ENCODE measurements around the gene INKA1. TPM values are rescaled to one million over a fixed set of nuclear protein-coding genes. Genes with fewer than 3 reads are reported as not detected.
"Not testable (repeated sequence)": the region's sequence is repeated elsewhere in the genome, so short reads cannot be mapped to it uniquely, and the experiment has no call there.

INKA1 gene
- total RNA-seq, 1 experiment from 2014 or later, result 0.81 TPM

GRCh38 chr3:49804141-49805041 lies 1.3 kb downstream of the INKA1 start:
- in situ Hi-C loops (cut with HindIII; ENCODE audit: low pct_unique_long_range_greater_than_20kb, low sequenced_read_pairs), result no loop called here
- no peak for DNase-seq (ENCODE audit: low read depth)

- in situ Hi-C loops (cut with HindIII; ENCODE audit: low pct_unique_long_range_greater_than_20kb, low sequenced_read_pairs), result no loop called here
- DNase-seq (ENCODE audit: low read depth), result no peak
These were observed 2.3 kb downstream of the INKA1 start for GRCh38 chr3:49805367-49805782.

DNA sequence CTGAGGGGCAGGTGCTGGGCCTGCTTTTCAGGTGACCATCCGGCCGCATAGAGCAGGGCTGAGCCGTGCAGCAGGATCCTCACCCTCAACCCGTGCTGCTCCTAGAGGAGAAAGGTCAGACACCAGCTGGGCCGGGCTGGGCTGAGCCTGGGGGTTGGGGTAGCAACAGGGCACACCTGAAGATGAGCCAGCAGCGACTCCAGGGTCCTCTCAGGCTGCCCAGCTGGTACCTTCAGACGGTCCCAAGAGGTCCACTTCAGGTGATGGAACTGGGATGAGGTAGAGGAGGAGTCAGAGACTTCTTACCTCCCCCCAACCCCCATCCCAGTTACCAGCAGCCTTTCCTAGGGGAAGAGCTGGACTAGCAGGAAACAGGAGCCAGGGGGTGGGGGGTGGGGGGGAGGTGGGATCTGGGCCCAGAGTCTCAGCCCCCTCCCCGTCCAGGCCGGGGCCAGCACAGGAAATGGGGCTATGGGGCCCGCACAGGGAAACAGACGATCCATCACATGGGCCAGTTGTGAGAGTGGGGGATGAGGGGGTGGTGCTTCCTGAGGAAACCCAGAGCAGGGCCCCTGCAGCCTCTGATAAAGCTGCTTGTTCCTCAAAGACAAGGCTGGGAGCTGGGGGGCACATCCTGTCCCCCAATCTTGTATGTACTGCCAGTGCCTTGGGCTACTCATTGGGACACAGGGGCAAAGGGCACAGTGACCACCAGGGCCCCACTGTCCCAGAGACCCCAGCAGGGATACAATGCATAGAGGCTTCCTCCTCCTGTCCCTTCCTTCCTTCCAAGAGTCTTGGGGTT lies 3.0 kb downstream of the INKA1 start:
- no peak for DNase-seq (ENCODE audit: low read depth)
- in situ Hi-C loops (cut with HindIII; ENCODE audit: low pct_unique_long_range_greater_than_20kb, low sequenced_read_pairs), result no loop called here

DNA sequence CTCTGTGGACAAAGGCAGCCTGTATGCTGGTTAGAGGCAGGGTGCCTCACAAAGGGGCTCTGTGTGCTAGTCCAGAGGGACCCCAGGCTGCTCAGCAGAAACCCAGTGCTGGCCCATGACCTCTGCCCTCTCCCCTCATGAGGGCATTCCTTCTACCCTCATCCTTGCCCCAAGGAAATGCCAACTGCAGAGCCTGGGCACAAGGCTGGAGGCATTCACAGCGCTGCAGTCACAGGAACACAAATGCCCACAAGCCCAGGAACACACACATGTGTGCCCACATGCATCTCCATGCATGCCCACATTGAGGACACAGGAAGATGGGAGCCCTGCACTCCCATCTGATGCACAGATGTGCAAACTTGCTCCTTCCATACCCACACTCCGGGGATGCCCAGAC lies 3.8 kb downstream of the INKA1 start:
- in situ Hi-C loops (cut with HindIII; ENCODE audit: low pct_unique_long_range_greater_than_20kb, low sequenced_read_pairs), result no loop called here
- no peak for DNase-seq (ENCODE audit: low read depth)

GRCh38 chr3:49807431-49808114 lies 4.5 kb downstream of the INKA1 start:
- no peak for DNase-seq (ENCODE audit: low read depth)
- in situ Hi-C loops (cut with HindIII; ENCODE audit: low pct_unique_long_range_greater_than_20kb, low sequenced_read_pairs), result no loop called here

DNA sequence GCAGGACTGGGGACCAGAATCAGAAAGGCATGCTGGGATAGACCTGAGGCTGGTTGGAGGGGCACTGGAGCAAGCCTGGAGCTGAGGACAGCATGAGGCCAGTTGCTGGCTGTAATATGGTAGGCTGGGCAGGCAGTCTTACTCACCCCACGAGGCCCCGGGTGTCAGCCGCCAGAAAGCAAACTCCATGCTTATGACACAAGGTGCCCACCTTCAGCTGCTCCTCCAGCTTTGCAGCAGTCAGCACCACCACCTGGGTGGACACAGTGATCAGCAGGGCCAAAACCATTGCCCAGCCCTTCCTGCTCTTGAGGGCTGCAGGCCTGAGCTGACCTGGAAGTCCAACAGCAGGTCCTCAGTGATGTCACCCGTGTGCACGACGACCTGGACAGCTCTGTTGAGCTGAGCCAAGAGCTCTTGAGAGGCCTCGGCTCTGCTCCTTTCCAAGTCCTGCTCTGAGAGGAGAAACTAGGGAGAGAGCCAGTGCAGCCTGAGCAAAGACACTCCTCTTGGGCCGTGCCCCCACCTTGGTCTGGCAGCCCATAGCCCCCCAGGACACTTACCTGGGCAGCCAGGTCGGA lies 9.9 kb downstream of the INKA1 start:
- no peak for DNase-seq (ENCODE audit: low read depth)
- in situ Hi-C loops (cut with HindIII; ENCODE audit: low pct_unique_long_range_greater_than_20kb, low sequenced_read_pairs), result no loop called here

DNA sequence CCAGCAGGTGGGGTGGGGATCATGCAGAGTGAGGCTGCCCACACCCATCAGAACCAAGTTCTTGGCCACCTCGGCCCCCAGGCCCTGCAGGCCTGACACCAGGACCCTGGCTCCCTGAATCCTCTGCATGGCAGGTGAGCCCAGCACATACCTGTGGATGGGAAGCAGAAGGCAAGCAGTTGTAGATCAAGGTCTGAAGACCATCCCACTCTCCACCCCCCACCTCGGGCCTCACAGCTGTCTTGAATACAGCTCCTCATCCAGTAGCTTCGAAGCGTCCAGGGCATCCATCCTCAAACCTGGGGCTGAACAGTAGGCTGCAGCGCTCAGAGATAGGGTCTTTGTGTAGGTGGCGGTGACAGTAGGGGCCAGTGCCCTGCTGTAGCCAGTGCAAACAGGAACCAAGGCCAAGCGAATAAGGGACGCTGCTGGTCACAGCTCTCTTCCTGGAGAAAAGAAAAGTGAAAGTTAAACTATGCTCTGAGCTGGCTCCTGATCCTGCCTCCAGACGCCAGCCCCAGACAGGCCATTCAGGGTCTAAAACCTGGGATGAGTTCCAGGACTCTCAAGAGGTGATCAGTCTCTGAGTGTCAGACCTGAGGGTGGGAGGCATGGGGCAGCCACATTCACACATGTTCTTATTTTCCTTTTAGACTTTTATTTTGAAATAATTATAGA lies 10.6 kb downstream of the INKA1 start, which contains the start of gene UBA7:
Gene UBA7 (minus strand): TSS at position 457 of the 678 bp plus-strand sequence. CDS start 166 bp downstream, at position 291.
- DNase-seq (ENCODE audit: low read depth), result peak; percentile 30
- in situ Hi-C loops (cut with HindIII; ENCODE audit: low pct_unique_long_range_greater_than_20kb, low sequenced_read_pairs), result no loop called here

DNA sequence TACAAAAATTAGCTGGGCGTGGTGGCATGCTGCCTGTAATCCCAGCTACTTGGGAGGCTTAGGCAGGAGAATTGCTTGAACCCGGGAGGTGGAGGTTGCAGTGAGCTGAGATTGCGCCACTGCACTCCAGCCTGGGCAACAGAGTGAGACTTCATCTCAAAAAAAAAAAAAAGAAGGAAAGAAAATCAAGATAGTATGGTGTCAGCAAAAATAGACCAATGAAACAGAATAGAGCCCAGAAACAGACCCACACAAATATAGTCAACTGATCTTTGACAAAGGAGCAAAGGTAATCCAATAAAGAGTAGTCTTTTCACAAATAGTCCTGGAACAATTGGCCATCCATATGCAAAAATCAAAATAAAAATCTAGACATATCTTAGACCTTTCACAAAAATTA lies 20.1 kb downstream of the INKA1 start:
- in situ Hi-C loops (cut with HindIII; ENCODE audit: low pct_unique_long_range_greater_than_20kb, low sequenced_read_pairs); DNase-seq (ENCODE audit: low read depth): not testable (repeated sequence)

DNA sequence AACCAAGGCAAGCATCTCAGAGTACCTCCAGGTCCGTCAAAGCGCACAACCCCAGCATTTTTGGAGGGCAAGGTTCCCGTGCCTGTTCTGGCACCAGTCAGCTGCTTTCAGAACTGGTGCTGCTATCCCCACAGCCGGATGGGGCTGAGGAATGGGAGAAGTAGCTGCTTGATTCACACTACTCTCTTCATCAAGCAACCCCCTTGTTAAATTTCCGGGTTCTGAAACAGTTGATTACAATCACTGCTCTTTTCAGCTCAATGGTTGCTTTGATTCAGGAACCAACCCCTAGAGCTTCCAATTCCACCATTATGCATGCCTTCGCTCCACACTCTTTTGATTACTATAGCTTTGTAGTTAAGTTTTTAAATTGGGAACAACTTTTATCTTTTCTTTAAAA lies 23.0 kb downstream of the INKA1 start:
- DNase-seq (ENCODE audit: low read depth), result no peak
- in situ Hi-C loops (cut with HindIII; ENCODE audit: low pct_unique_long_range_greater_than_20kb, low sequenced_read_pairs), result no loop called here

DNA sequence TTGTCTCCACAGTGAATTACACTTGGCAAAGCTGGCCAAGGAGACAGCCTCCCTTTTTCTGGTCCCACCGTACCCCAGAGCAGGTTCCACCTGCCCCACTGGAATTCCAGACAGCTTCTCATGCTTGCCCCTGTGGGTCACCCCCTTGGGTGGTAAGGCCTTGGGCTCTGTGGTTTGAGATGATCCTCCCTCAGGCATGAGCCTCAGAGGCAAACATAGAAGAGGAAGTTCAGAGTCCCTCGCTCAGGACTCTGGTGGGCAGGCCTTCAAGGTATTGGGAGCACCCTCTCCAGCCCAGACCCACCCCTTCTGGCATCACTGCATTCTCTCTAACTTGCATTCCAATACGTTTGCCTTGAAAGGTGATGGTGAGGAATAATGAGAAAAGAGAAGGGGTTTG lies 28.3 kb downstream of the INKA1 start:
- in situ Hi-C loops (cut with HindIII; ENCODE audit: low pct_unique_long_range_greater_than_20kb, low sequenced_read_pairs), result no loop called here
- DNase-seq (ENCODE audit: low read depth), result no peak

DNA sequence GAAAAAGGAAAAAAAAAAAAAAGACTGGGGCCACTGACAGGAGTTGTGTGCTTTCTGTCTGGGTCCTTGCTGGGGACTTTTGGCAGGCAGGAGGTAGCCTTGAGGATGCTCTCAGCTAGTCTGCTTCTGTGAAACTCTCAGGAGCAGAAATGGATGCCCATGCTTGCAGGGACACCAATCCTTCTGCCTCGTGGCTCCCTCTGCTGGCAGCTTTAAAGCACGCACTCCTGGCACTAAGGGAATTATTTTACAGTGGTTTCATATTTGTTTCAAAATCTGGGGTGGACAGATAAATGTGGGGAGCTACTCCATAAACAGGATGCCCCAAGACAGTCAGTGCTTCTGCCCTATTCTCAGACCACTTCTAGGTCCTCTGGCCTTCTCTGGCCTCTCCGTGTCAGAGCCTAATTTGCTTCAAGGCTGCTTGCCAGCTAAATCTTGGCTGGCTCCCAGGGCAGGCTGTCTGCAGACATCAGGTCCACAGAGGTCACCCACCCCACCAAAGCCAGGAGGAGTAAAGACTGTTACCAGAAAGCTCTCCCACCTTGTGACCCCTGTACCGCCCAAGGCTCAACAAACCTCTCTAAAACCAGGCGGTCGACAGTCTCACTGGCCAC lies 36.2 kb downstream of the INKA1 start:
- peak; percentile 26 for DNase-seq (ENCODE audit: low read depth)
- in situ Hi-C loops (cut with HindIII; ENCODE audit: low pct_unique_long_range_greater_than_20kb, low sequenced_read_pairs), result no loop called here

- no peak for DNase-seq (ENCODE audit: low read depth)
- in situ Hi-C loops (cut with HindIII; ENCODE audit: low pct_unique_long_range_greater_than_20kb, low sequenced_read_pairs), result no loop called here
These were observed 37.3 kb downstream of the INKA1 start for GRCh38 chr3:49840388-49840787.

- no peak for DNase-seq (ENCODE audit: low read depth)
- in situ Hi-C loops (cut with HindIII; ENCODE audit: low pct_unique_long_range_greater_than_20kb, low sequenced_read_pairs), result no loop called here
These were observed 38.1 kb downstream of the INKA1 start for GRCh38 chr3:49841126-49841696.

DNA sequence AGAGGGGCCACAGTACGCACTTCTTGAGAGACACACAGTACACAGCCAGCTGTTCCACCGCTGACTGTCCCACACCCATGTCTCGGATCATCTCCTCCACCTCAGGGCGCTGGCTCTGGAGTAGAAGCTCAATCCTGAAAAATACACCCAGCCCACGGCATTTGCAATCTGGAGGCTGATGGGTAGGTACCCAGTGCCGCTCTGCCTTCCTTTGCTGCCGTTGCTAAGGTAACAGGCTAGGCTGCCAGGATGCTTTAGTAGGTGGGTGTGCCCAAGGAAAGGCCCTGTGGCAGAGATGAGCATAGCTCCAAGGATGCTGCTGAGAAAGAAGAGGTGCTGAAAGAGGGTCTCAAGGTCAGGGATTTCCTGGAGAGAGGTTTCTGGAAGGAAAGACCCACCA lies 38.7 kb downstream of the INKA1 start:
- in situ Hi-C loops (cut with HindIII; ENCODE audit: low pct_unique_long_range_greater_than_20kb, low sequenced_read_pairs), result no loop called here
- DNase-seq (ENCODE audit: low read depth), result no peak

DNA sequence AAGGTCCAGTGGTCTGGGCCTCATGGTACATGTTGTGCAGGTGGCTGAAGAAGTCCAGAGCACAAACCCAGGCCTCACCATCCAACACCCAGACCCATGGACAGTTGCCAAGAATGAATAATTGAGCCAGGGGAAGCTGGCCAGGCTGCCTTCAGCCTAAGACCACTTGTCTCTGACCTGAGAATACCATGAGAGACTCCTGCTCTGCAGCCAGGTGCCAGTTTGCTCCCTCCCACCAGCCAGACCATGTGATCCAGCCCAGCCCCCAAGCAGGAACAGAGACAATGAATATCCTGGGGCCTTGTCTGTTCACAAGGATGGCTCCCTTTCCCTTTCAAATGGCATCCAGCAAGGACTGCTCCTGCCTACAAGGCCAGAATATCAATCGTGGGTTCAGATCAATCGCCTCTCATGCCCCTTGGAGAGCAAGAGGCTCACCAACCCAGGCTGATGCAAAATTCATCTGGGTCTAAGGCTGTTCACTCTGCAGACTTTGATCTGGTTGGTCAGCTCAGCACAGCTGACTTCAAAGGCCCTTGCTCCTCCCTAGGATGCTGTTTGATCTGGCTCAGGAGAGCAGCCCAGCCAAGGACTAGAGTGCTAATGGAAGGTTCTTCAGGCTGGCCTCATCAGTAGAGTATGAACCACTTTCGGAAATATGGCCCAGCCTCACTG lies 39.9 kb downstream of the INKA1 start:
- DNase-seq (ENCODE audit: low read depth), result no peak
- in situ Hi-C loops (cut with HindIII; ENCODE audit: low pct_unique_long_range_greater_than_20kb, low sequenced_read_pairs), result no loop called here

DNA sequence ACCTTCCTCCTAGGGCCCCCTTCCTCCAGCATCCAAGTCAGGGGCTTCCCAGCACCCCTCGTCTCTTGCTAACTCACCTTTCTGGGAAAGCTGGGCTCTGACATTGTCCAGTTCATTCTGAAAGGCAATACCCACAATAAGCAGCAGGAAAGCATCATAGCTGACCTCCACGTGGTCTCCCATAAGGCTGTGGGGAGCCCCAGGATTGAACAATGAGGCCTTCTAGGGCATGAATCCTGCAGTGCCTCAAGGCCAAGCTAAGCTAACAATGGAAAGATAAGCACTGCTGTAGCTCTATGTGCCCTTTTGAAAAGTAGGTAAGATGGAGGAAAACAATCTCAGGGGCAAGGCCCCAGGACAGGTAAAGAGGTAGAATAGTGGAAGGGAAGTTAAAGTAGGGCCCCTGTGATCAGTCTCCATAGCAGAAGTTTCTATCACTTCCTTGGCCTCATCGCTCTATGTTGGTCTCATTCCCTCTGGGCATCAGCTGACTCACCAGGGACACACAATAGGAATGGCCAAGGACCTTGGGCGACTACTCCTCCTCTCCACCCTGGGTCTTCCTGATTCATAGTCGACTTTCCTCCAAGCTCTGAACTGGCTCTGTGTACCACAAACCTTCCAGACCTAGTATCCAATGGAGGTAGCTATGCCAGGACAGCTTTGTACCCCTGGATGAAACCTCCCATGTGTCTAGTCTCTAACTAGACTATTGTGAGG lies 41.6 kb downstream of the INKA1 start:
- DNase-seq (ENCODE audit: low read depth), result no peak
- in situ Hi-C loops (cut with HindIII; ENCODE audit: low pct_unique_long_range_greater_than_20kb, low sequenced_read_pairs), result no loop called here

Measured in Caki2 (cell line).